ENCODE results near the gene AUTS2.
"Not testable (repeated sequence)": the region's sequence is repeated elsewhere in the genome, so short reads cannot be mapped to it uniquely, and the experiment has no call there.

Gene AUTS2

DNA sequence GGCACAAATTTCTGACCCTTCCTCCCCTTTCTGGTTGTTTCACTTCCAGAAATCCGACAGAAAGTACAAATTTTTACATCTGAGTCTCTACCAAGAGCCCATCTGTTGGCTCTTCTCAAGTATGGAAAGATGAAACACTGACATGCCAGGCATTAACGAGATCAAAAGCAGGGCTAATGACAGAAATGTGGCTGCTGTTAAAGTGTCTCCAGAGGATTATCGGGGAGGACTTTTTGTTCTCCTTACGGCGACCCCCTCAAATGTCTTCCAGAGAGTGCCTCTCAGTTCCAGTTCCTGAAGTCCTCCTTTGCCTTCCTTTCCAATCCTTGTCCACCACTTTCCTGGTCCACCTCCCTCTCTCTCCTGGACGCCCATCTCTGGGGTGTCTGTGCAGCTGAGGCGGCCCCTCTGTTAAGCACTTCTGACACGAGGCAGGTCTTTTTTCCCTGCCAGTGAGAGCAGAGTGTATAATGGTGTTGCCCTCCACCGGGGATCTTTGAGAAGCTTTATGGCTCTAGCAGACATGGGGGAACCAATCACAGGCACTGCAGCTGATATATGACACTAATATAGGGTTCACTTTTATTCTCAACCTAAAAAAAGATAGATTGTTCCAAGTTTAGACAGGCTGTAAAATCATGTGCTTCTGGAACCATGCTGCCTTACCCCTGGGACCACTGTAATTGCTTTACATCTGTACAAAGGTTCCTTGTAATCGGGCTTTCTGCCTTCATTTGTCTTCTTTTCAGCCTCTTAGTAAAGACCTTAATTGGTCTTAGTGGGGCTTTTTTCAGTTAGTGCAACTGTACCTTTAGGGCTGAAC is 757.1 kb downstream of the AUTS2 start:
- no peak for DNase-seq

DNA sequence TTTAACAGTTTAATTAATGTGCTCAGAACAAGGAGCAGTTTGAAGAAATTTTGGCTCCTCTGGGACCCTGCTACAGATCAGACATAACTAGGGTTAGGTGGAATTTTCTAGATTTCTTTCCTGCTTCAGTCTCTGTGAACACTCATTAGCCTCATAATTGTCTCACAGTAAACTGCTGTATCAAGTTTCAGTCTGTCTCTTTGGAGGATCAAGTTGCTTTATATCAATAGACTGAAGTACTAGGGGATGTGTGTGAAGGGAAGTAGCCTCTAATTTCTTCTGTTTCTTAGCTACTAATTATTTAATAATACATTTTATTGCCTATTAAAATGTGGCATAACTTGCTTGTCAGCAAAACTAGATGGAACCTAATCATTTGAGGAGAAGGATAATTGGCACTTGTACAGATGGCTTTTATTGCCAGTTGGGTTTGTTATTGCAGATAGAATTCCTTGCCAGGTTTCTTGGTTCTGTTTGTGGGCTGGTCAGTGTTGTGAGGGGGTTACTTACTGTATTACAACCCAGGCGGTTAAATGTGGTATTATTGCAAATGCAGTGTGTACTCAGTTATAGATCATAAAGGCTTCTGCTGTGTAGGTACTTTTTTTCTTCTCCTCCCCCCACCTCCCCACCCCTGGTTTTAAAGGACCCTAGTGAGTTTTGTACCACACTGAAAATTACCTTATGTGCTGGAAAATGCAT is 758.0 kb downstream of the AUTS2 start:
- no peak for DNase-seq

DNA sequence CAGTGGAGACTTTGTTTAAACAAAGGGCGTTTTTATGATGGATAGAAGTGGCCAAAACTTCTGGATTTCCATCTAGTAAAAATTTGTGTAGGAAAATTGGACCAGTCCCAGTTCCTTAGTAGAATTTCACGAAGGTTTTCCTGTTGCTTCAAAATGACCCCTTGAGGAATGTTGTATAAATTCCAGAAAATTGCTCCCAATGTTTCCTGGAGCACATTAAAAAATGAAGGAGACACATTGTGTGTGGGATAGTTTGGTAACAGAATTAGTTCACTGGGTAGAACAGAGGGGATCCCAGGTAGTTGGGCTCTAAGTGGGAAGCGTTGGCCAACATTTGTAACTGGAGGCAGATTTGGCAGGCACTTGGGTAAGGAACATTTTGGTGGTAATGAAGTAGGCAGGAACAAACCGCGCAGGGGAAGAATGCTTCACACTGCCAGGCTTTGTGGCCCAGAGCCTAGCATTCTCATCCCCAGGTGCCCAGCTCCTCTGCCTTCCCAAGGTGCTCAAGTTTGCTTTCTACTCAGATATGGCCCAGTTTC is 758.6 kb downstream of the AUTS2 start:
- DNase-seq = no peak

DNA sequence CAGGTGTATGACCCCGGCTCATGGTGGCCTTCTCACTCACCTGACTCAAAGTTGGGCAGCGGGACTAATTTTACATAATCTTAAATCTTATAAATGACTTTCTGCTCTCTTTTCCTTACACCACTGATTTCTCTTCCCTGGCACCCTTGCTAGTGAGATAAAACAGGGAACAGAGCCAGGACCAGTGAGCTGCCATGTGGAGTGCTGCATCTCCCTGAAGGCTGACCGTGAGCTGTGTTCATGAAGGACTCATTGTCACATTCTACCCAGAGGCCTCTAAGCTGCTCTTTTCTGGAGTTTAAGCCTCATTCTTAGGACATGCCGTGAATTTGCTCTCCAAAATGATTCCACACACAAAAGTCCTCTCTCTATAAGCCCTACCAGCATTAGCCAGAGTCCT is 762.3 kb downstream of the AUTS2 start:
- DNase-seq = no peak

DNA sequence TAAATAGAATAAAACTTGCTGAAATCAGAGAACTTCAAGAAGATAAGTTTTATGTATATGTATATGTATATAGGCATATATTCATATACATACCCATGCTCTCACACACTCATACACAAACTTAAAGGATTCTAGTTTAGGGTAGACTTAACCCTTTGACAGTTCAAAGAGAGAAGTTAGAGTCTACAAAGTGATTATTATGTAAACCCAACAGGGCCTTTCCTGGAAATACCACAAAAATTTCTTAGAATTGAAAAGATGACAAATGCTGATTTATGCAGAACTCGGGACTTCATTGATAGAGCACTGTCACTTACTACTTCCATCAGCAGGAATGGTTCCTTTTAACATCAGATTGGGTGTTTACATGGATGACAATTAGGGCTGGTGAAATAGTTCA is 763.5 kb downstream of the AUTS2 start:
- peak in 2 of 4 experiments; percentile 3 to 9 for DNase-seq

DNA sequence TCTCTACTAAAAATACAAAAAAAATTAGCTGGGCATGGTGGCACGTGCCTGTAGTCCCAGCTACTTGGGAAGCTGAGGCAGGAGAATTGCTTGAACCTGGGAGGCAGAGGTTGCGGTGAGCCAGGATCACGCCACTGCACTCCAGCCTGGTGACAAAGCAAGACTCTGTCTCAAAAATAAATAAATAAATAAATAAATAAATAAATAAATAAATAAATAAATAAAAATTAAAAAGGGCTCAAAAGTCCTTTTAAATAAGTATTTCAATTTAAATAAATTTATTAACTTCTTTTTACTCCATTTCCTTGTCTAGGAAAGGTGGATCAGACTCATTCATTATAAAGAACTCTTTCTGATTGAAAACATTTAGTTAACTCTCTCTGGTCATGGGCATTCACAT is 766.1 kb downstream of the AUTS2 start:
- not testable (repeated sequence) for DNase-seq

DNA sequence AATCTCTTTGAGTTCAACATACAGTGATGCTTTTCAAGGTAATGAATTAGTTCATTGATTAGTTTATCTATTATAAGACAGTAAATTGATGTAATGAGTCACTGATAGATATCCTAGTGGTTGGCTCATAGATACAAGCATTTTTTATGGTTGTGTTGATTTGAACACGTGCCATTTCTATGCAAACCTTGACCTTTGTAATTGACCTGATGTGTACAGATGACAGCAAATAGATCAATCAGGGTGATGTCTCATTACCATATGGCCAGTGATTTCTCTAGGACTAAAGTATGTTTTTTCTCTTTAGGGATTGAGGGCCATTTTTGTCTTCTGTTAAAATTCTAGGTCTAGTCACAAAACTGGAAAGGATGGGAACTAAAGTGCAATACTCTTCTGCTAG is 773.4 kb downstream of the AUTS2 start:
- no peak for DNase-seq

DNA sequence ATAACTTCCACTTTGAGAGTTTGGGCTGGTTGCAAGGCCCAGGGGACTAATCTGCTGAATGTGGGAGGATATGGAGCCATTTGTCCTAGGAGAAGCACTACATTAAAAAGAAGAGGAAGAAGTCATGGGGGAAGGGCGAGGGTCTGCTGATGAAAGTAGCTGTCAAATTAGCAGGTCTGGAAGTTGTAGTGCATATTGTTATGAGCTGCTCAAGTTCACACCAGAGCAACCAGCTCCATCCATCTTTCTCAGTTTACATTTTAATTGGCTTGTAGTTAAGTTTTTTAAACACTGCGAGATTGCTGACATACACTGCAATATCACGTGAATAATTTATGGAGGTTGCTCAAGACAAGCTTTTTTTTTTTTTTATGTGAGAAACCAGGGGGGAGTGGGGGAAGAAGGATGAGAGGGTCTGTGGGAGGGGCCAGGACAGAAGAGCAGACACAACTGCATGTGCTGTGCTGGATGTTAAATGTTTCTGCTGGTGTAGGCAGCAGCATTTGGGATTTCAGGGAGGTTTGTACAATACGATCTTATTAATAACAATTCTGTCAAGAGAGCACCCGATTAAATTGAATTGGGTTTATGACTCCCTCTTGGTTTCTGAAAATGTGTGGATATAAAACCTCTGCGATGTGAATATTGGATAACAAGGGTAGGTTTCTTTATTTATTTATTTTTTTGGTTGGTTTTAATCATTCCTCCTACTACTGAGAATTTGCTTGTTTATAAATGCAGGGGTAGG is 774.7 kb downstream of the AUTS2 start:
- DNase-seq = no peak

DNA sequence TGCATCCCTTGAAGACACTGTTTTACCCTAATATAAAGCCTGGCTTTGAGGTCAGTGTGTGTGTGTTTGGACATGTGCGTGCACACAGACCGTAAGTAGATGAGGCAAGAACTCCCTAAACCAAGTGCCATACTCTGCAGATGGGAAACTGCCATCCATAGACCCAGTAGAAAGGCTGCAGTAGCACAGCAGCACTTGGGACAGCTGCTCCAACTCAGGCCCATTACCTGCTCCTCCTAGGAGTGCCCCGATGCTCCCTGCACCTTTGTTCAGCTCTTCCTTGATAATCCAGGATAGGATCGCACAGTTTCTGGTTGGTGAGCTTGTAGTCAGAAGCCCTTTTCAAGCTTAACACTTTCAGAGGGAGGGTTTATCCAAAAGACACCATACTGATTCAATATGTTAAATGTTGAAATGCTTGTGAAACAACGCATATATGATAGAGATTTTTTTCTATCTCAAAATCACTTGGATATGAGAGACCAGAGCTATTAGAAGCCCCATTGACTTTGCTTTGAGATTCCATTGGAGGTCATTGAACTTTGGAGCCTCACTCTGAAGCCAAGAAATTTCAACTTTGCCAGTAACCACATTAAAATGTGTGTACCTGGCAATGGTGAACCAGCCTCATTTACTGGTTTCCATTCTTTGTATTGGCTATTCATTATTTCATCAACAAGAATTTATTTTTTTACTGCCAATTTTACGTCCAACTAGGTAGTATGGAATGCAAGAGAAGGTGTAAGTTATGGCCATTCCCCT is 776.7 kb downstream of the AUTS2 start:
- DNase-seq = no peak

DNA sequence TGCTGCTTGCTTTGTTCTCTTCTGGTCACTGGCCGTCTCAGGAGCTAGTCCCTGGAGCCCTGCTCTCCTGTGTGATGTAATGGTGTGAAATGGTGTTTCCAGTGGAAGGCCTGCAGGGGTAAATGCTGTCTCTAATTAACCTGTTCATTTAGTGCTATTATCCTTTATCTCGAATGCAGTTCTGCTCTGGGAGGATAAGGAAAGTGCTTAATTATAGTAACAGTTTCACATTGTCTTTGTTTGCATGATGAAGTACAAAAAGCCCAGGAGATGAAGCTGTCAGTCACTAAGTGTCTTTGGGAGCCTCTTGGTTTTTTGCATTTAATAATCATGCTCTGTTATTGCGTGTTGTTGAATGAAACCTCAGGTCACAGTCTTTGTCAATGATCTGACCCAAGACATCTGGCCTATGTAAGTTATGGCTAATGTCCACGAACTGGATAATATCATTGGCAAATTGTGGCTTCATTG is 778.3 kb downstream of the AUTS2 start:
- no peak for DNase-seq

DNA sequence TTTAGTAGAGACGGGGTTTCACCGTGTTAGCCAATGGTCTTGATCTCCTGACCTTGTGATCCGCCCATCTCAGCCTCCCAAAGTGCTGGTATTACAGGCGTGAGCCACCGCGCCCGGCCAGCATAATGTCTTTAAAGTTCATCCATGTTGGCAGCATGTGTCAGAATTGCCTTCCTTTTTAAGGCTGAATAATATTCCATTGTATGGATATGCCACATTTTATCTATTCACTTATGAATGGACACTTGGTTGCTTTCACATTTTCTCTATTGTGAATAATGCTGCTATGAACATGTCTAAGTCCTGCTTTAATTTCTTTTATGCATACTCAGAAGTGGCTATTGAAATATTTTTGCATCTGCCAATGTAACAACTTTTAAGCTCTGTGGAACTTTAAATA is 779.7 kb downstream of the AUTS2 start:
- no peak for DNase-seq

DNA sequence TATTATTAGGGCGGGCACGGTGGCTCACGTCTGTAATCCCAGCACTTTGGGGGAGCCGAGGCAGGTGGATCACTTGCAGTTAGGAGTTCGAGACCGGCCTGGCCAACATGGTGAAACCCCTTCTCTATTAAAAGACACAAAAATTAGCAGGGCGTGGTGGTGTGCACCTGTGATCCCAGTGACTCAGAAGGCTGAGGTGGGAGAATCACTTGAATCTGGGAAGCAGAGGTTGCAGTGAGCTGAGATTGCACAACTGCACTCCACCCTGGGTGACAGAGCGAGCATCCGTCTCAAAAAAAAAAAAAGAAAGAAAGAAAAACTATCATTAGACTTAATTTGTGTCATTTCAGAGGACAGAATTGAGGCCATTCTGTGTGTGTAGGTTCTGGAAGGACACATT is 780.9 kb downstream of the AUTS2 start:
- no peak for DNase-seq

DNA sequence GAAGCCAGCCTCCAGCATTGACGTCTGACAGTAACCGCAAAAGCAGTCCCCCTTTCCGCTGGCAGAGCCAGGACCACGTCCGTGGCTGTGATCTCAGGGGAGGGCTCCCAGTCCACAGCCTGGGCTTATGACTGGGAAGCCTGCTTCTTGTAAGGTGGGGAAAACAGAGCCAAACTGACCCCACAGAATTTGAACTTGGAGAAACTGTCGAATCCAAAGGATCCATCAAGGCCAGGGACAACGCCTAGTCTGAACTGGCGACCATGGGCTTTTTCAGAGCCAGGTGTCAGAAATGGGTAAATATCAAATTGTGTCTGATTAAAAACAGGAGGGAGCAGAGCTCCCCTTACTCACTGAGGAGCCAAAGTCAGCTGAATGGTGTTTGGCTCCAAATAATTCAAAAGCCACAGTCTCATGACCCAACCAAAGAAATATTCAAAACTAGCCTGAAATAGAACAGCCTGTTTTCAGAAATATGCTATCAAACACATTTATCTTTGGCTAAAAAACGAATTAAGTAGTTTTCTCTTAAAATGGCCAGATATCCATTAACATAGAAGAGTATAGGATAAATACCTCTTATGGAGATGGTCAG is 782.2 kb downstream of the AUTS2 start:
- DNase-seq = no peak

DNA sequence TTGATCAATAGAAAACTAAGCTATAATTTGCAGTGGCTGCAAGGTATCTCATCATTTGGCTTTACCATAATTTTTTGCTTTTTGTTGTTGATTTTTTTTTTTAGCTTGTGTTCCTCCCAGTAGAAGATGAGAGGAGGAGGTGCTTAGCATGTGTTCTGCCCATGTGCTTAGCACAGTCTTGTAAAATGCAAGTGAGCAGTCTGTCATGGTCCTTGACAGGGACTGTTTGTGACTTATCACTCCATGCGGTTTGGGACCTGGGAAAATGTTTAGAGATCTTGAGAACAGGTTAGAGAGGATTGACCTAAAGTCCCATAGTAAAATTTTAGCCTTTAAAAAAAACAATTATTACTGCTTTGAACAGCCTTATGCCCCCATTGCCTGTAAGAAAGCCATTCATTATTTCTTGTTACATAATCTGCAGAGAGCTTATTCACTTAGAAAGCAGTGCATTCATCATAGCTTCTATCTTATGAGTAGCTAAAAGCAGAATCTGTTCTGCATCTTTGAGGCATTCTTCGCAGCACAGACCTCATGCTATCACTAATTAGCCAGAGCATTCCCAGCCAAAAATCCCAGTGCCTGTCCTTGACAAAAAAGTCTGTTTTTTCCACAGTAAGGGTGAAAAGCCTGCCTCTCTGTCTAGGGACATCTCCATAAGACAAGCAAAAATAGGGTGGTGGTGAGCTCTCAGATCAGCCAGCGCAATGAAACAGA is 784.9 kb downstream of the AUTS2 start:
- no peak for DNase-seq

DNA sequence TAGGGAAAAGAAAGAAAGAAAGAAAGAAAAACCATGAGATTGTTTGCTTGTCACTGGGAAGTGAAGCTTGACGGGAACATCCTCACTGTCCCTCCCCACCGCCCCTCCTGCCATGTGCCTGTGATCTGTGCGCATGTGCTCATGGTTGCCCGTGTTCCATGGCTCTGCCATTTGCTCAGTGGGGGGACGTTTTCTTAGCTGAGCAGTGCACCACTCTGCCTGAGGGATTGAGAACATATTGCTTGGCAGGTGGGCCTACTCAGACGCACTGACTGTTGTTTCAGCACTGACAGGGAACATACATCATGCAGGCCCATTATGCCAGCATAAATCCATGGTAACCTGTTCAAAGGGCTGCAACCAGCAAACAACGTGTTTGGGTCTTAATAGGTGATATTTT is 785.7 kb downstream of the AUTS2 start:
- no peak for DNase-seq

DNA sequence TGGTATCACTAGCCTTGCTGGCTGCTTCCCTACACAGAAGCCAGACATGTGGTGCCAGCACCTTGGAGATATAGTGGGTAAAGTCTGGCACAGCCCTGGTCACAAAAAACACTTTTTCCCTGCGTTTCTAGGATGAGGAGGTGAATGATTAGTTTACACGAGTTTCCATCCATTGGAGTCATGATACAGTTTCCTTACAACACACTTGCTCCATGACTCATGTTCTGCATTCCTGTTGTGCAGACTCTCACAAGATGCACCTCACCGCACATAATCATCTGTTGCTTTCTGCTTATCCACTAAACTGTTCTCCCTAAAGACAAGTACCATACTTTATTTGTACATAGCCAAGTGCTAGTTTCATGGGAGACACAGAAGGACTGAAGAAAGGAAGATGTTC is 786.6 kb downstream of the AUTS2 start:
- no peak for DNase-seq

DNA sequence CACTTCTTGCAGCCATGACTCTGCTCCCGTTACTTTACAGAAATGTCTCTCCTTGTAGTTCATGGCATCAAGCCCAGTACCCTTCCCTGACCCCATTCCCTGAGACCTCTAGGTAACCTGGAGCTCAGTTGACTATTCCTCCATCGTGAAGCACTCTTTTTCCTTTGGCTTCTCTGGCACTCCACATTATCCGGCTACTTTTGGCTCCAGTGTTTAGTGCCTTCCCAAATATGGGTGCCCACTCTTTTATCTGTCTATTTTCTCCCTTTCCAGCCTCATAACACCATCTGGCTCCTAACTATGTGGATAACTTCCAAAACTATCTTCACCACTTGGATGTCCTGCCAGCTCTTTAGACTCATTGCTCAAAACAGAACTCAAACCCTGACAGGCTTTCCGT is 788.9 kb downstream of the AUTS2 start:
- no peak for DNase-seq

DNA sequence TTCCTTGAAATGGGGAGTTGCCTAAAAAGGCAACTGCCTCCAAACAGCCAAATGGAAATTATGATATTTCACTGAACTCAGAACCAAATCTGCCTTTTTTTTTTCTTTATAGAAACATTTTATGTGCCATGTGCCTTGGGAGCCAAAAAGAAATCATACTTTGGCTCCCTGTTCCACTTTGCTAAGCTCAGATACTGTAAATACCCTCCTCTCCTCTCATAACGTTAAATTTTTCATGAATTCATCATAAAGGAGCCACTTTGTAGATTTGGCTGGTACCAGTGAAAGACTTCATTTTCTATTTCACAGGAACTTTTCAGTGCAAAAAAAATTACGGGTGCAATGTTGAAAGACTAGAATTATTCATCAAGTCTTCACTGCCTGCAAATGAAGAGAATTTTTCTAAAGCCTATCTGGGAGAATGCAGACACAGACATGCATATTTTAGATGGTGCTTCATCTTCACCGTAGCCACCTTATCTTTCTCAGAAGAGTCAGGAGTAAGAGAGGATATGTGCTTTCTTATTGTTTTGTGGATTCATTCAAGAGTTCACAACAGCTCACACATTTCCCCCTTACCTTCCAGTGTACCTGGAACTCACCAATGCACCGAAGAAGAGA is 791.4 kb downstream of the AUTS2 start:
- DNase-seq = no peak

DNA sequence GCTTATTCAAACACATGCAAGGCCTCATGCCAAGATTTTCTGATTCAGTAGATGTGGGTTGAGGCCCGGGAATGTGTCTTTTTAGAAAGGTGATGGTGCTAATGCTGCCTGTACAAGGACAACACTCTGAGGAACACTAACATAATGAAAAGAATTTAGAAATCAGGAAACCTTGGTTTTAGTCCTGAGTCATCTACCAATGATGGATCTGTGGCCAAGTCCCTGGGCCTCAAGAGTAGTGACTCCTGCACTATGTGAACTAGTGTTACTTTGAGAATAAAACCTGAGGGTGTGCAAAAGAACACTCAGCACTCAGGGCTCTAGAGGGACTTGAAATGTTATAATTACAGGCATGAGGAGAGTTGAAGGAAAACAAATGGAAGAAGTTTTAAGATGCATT is 792.0 kb downstream of the AUTS2 start:
- DNase-seq = no peak

DNA sequence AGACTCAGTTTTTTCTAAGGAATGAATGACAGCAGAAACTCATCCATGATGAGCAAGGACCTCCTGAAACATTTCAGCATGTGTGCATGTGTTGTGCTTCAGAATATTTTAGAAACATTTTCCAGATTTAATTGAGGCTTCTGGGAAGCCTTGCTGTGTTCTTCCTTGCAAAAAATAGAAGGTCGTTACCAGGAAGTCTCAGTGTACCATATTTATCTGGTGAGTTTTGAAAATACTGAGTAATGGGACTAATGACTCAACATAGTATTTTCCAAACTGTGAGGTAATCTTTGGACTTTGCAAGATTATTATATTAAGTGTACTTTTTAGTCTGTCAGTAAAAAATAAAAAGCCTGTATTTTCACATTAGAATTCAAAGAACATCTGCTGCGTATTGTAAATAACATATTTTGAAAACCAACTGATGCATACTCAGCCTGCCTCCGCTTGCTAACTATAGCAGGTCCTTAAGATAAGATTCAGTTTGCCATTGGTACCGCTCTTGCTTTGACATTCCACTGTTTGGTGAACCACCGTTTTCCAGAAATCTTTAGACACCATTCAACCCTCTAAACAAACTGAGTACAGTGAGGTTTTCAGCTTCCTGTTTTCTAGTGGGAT is 794.1 kb downstream of the AUTS2 start:
- DNase-seq = no peak
